Brain microvascular endothelial cell (primary cell): Measurements from ENCODE around the gene TUBB6.

Experiments
- DNase-seq: peaks from one replicate; pipeline ENCODE4 v3.0.0-alpha.2; 2020
- H3K27ac ChIP-seq: fragments of 250-450 bp; sonication (Bioruptor Pico); 2 replicates; pipeline ENCODE4 v1.5.1; 2020; ENCODE audit warnings: mild to moderate bottlenecking, moderate library complexity
- H3K27me3 ChIP-seq: fragments of 250-450 bp; sonication (Bioruptor Pico); replicated peaks from 2 replicates; pipeline ENCODE4 v1.5.1; 2020; ENCODE audit warnings: mild to moderate bottlenecking
- H3K36me3 ChIP-seq: fragments of 250-450 bp; sonication (Bioruptor Pico); replicated peaks from 2 replicates; pipeline ENCODE4 v1.5.1; 2020; ENCODE audit warnings: mild to moderate bottlenecking
- H3K4me3 ChIP-seq: 2 replicates; pipeline ENCODE4 v1.5.1; 2011; ENCODE audit warnings: low read depth, mild to moderate bottlenecking, control low read depth, low read length, moderate library complexity
- in situ Hi-C: cut with HindIII; loops from 2 replicates; pipeline ENCODE4 v1.10.0; 2017; ENCODE audit warnings: low sequenced_read_pairs, low pct_ligation_motif_present
- TF ChIP-seq, protein P1 (sequence below): IDR thresholded peaks from 2 replicates; pipeline ENCODE4 v1.5.1; 2011; ENCODE audit warnings: low read depth, mild to moderate bottlenecking, moderate library complexity, low read length, control low read depth, inconsistent platforms; ENCODE audit errors: missing control alignments

TUBB6 gene

GRCh38 chr18:12318857-12319256 is 10.8 kb downstream of the TUBB6 start:
- Histone ChIP-seq H3K36me3 (peaks cover 86% of the 10 kb centered on the region), H3K27me3 (no peaks in the 10 kb centered on the region), H3K4me3 (no peak overlapping the region), H3K27ac (no peak overlapping the region)
- TF ChIP-seq, protein P1, sequence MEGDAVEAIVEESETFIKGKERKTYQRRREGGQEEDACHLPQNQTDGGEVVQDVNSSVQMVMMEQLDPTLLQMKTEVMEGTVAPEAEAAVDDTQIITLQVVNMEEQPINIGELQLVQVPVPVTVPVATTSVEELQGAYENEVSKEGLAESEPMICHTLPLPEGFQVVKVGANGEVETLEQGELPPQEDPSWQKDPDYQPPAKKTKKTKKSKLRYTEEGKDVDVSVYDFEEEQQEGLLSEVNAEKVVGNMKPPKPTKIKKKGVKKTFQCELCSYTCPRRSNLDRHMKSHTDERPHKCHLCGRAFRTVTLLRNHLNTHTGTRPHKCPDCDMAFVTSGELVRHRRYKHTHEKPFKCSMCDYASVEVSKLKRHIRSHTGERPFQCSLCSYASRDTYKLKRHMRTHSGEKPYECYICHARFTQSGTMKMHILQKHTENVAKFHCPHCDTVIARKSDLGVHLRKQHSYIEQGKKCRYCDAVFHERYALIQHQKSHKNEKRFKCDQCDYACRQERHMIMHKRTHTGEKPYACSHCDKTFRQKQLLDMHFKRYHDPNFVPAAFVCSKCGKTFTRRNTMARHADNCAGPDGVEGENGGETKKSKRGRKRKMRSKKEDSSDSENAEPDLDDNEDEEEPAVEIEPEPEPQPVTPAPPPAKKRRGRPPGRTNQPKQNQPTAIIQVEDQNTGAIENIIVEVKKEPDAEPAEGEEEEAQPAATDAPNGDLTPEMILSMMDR, result no peak
- DNase-seq, result no peak
- in situ Hi-C loops, result no loop called here

DNA sequence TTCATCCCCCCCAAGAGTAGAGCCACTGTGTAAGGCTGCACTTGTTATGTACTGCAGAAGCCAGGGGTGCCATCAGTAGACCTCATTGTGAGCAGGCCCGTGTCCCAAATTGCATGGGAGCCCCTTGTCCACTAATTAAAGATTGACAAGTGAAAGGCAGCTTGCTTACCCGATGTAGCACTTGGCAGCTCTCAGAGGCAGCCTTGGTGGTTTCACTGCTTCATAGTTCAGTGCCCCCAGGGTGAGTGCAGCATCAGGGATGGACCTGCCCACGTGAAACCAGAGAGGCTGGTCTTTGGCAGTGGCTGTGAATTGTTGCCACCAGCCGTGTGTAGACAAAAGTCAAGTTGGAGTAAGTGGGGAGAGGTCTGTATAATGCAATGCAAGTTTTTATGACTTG is 13.3 kb downstream of the TUBB6 start:
- Histone ChIP-seq H3K36me3 (peaks cover 90% of the 10 kb centered on the region), H3K27me3 (no peaks in the 10 kb centered on the region), H3K27ac (no peak overlapping the region), H3K4me3 (no peak overlapping the region)
- in situ Hi-C loops, result no loop called here
- TF ChIP-seq, protein P1, result no peak
- DNase-seq, result no peak

DNA sequence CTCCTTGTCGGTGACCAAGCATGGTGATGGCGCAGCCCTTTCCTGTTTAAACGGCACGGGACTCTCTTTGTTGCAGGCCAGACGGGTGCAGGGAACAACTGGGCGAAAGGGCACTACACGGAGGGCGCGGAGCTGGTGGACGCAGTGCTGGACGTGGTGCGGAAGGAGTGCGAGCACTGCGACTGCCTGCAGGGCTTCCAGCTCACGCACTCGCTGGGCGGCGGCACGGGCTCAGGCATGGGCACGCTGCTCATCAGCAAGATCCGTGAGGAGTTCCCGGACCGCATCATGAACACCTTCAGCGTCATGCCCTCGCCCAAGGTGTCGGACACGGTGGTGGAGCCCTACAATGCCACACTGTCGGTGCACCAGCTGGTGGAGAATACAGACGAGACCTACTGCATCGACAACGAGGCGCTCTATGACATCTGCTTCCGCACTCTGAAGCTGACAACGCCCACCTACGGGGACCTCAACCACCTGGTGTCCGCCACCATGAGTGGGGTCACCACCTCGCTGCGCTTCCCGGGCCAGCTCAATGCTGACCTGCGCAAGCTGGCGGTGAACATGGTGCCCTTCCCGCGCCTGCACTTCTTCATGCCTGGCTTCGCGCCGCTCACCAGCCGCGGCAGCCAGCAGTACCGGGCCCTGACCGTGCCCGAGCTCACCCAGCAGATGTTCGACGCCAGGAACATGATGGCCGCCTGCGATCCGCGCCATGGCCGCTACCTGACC is 17.1 kb downstream of the TUBB6 start:
- no peak overlapping the region for H3K27ac ChIP-seq
- H3K4me3 ChIP-seq, result no peak overlapping the region
- in situ Hi-C loops, result no loop called here
- peaks cover 79% of the 10 kb centered on the region for H3K36me3 ChIP-seq
- DNase-seq, result no peak
- no peaks in the 10 kb centered on the region for H3K27me3 ChIP-seq
- TF ChIP-seq, protein P1, result no peak

DNA sequence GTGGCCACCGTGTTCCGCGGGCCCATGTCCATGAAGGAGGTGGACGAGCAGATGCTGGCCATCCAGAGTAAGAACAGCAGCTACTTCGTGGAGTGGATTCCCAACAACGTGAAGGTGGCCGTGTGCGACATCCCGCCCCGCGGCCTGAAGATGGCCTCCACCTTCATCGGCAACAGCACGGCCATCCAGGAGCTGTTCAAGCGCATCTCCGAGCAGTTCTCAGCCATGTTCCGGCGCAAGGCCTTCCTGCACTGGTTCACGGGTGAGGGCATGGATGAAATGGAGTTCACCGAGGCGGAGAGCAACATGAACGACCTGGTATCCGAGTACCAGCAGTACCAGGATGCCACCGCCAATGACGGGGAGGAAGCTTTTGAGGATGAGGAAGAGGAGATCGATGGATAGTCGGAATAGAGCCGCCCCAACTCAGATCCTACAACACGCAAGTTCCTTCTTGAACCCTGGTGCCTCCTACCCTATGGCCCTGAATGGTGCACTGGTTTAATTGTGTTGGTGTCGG is 17.7 kb downstream of the TUBB6 start:
- in situ Hi-C loops, result no loop called here
- no peaks in the 10 kb centered on the region for H3K27me3 ChIP-seq
- TF ChIP-seq, protein P1, result no peak
- DNase-seq, result no peak
- H3K36me3 ChIP-seq, result peaks cover 73% of the 10 kb centered on the region
- H3K4me3 ChIP-seq, result no peak overlapping the region
- no peak overlapping the region for H3K27ac ChIP-seq

- H3K27ac ChIP-seq, result no peak overlapping the region
- TF ChIP-seq, protein P1, result no peak
- in situ Hi-C loops, result no loop called here
- no peak for DNase-seq
- H3K36me3 ChIP-seq, result peaks cover 63% of the 10 kb centered on the region
- H3K27me3 ChIP-seq, result no peaks in the 10 kb centered on the region
- H3K4me3 ChIP-seq, result no peak overlapping the region
These were observed 18.8 kb downstream of the TUBB6 start for GRCh38 chr18:12326711-12327460.
